ENCODE results near the gene C17orf107. TPM values are rescaled to one million over a fixed set of nuclear protein-coding genes. Genes with fewer than 3 reads are reported as not detected.

The C17orf107 gene
- total and polyA plus RNA-seq, 2 of the 13 experiments (the other 11 are each of a cell fraction or from before 2014, with no cell fraction given): 0.20 to 0.59 TPM

DNA sequence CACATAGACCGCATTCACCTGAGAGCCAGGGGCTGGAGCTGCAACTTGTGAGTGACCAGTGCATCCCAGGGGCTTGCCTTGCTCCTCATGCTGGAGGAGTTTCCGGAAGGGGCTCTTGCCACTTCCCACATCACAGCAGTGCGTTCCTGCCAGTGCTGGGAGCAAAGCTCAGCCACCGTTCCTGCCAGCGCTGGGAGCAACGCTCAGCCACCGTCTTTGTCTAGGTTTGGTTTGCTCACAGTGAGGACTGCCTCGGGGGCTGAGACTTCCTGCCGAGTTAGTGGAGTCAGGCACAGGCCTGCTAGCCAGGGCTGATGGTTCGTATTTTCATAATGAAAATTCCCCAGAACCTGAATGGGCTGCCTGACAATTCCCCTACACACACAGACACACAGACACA lies 9.0 kb downstream of the C17orf107 start (continued):
- TF ChIP-seq, protein P1, sequence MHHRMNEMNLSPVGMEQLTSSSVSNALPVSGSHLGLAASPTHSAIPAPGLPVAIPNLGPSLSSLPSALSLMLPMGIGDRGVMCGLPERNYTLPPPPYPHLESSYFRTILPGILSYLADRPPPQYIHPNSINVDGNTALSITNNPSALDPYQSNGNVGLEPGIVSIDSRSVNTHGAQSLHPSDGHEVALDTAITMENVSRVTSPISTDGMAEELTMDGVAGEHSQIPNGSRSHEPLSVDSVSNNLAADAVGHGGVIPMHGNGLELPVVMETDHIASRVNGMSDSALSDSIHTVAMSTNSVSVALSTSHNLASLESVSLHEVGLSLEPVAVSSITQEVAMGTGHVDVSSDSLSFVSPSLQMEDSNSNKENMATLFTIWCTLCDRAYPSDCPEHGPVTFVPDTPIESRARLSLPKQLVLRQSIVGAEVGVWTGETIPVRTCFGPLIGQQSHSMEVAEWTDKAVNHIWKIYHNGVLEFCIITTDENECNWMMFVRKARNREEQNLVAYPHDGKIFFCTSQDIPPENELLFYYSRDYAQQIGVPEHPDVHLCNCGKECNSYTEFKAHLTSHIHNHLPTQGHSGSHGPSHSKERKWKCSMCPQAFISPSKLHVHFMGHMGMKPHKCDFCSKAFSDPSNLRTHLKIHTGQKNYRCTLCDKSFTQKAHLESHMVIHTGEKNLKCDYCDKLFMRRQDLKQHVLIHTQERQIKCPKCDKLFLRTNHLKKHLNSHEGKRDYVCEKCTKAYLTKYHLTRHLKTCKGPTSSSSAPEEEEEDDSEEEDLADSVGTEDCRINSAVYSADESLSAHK (CRISPR knock-in tag; IDR thresholded peaks at IDR 0.05; ENCODE audit: borderline replicate concordance): no peak
- peak; percentile 71; the same call in 1 of the 2 replicates for TF ChIP-seq YEATS2 (CRISPR knock-in tag; IDR thresholded peaks at IDR 0.05; ENCODE audit: borderline replicate concordance)
- TF ChIP-seq, protein P2, sequence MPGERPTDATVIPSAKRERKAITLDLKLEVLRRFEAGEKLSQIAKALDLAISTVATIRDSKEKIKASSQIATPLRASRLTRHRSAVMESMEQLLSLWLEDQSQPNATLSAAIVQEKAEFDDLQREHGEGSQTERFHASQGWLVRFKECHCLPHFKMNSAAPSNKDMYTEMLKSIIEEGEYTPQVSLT (CRISPR knock-in tag; IDR thresholded peaks at IDR 0.05; ENCODE audit: borderline replicate concordance, low read depth): no peak
- TF ChIP-seq ZKSCAN5 (CRISPR knock-in tag; IDR thresholded peaks at IDR 0.05): no peak
- TF ChIP-seq CBX5 (CRISPR knock-in tag; IDR thresholded peaks at IDR 0.05; ENCODE audit: borderline replicate concordance): peak; percentile 66; the same call in 1 of the 2 replicates
- TF ChIP-seq, protein P3, sequence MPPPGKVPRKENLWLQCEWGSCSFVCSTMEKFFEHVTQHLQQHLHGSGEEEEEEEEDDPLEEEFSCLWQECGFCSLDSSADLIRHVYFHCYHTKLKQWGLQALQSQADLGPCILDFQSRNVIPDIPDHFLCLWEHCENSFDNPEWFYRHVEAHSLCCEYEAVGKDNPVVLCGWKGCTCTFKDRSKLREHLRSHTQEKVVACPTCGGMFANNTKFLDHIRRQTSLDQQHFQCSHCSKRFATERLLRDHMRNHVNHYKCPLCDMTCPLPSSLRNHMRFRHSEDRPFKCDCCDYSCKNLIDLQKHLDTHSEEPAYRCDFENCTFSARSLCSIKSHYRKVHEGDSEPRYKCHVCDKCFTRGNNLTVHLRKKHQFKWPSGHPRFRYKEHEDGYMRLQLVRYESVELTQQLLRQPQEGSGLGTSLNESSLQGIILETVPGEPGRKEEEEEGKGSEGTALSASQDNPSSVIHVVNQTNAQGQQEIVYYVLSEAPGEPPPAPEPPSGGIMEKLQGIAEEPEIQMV (CRISPR knock-in tag; IDR thresholded peaks at IDR 0.05; ENCODE audit: low read depth): peak; percentile 47; the same call in 1 of the 2 replicates
- no peak for TF ChIP-seq FOXK1 (CRISPR knock-in tag; IDR thresholded peaks at IDR 0.05; ENCODE audit: borderline replicate concordance, low read depth)
- TF ChIP-seq MAZ (IDR thresholded peaks at IDR 0.05; ENCODE audit: borderline replicate concordance, low read depth, low read length): no peak
- TF ChIP-seq MAZ (CRISPR knock-in tag; IDR thresholded peaks at IDR 0.05; ENCODE audit: low read depth): no peak; the same call in 1 of the 2 replicates
- no peak for TF ChIP-seq CAMTA2 (CRISPR knock-in tag; IDR thresholded peaks at IDR 0.05; ENCODE audit: borderline replicate concordance)
- no peak for TF ChIP-seq ONECUT2 (CRISPR knock-in tag; IDR thresholded peaks at IDR 0.05)
- no peak for TF ChIP-seq HNRNPUL1 (IDR thresholded peaks at IDR 0.05; ENCODE audit: low read depth, low read length)
- no peak for TF ChIP-seq ZNF20 (CRISPR knock-in tag; IDR thresholded peaks at IDR 0.05)
- peak in 1 of 2 experiments; percentile 61; a peak in 1 of 4 replicates for TF ChIP-seq KLF16 (CRISPR knock-in tag; IDR thresholded peaks at IDR 0.05)
- no peak for TF ChIP-seq ZNF337 (CRISPR knock-in tag; IDR thresholded peaks at IDR 0.05; ENCODE audit: borderline replicate concordance, low read depth)
- TF ChIP-seq ZNF138 (CRISPR knock-in tag; IDR thresholded peaks at IDR 0.05; ENCODE audit: low read depth): no peak
- peak; percentile 64; the same call in 1 of the 2 replicates for TF ChIP-seq MTA1 (CRISPR knock-in tag; IDR thresholded peaks at IDR 0.05; ENCODE audit: borderline replicate concordance)
- TF ChIP-seq KDM4B (CRISPR knock-in tag; IDR thresholded peaks at IDR 0.05): 0 out of 2 replicates have a peak, but pooled peaks have one; percentile 39
- TF ChIP-seq SAP130 (CRISPR knock-in tag; IDR thresholded peaks at IDR 0.05; ENCODE audit: low read depth): peak; percentile 88
- no peak for TF ChIP-seq CBX1 (IDR thresholded peaks at IDR 0.05; ENCODE audit: low read depth)
- TF ChIP-seq, protein P4, sequence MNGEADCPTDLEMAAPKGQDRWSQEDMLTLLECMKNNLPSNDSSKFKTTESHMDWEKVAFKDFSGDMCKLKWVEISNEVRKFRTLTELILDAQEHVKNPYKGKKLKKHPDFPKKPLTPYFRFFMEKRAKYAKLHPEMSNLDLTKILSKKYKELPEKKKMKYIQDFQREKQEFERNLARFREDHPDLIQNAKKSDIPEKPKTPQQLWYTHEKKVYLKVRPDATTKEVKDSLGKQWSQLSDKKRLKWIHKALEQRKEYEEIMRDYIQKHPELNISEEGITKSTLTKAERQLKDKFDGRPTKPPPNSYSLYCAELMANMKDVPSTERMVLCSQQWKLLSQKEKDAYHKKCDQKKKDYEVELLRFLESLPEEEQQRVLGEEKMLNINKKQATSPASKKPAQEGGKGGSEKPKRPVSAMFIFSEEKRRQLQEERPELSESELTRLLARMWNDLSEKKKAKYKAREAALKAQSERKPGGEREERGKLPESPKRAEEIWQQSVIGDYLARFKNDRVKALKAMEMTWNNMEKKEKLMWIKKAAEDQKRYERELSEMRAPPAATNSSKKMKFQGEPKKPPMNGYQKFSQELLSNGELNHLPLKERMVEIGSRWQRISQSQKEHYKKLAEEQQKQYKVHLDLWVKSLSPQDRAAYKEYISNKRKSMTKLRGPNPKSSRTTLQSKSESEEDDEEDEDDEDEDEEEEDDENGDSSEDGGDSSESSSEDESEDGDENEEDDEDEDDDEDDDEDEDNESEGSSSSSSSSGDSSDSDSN (CRISPR knock-in tag; IDR thresholded peaks at IDR 0.05): peak; percentile 63
- peak; percentile 60; the same call in 1 of the 2 replicates for TF ChIP-seq MED1 (CRISPR knock-in tag; IDR thresholded peaks at IDR 0.05)
- TF ChIP-seq ZBTB25 (CRISPR knock-in tag; IDR thresholded peaks at IDR 0.05): 0 out of 2 replicates have a peak, but pooled peaks have one; percentile 44

All from HepG2 (cell line).